Body of pancreas (tissue), 4 donors: ENCODE data around the gene FREY1.

Experiments
- POLR2A ChIP-seq, 3 donors: fragments of 450-650 bp; IDR thresholded peaks; one replicate each; pipeline ENCODE4 v1.6.1; 2016; ENCODE audit warnings: antibody characterized with exemption in 3 of 3, mild to moderate bottlenecking in 2 of 3
- TF ChIP-seq, protein P1 (sequence below), 7 experiments: fragments of 450-650 bp in 4 of 7; fragments of 200-600 bp in 3 of 7; sonication (generic) in 3 of 7; IDR thresholded peaks; one replicate each; pipeline ENCODE4 v1.5.1; 2016 to 2019; ENCODE audit warnings: antibody characterized with exemption in 7 of 7

DNA sequence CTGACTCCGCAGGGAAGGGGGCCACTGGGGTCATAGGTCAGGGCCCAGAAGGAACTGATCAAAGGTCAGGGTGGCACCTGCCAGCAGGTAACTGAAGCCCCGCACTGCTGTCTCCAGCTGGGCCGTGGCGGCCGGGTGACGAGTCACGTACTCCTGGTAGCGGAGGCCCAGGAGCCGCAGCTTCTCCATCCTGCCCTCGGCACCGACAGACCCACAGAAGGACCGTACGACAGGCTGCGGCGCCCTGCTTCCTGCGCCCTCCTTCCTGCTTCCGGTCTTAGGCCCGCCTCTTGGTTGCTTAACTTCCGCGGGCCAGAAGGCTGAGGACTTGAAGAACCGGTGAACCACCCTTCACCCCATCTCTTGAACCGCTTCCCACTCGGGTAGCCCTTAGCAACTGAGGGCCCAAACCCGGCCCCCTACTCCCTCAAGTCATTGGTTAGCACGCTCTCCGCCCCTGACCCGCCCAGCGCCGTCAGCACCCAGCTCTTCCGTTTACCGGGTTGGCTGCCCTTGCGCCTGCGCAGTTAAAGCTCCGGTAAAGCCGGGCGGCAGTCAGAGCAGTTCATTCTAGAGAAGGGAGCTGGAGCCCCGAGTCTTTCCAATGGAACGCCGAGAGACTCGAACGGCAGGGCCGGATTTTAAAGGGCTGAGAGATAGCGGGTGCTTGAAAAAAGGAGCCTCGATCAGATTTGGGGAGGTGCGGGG lies 10.7 kb upstream of the FREY1 start, which contains the start of gene PEX16:
- TF ChIP-seq, protein P1, sequence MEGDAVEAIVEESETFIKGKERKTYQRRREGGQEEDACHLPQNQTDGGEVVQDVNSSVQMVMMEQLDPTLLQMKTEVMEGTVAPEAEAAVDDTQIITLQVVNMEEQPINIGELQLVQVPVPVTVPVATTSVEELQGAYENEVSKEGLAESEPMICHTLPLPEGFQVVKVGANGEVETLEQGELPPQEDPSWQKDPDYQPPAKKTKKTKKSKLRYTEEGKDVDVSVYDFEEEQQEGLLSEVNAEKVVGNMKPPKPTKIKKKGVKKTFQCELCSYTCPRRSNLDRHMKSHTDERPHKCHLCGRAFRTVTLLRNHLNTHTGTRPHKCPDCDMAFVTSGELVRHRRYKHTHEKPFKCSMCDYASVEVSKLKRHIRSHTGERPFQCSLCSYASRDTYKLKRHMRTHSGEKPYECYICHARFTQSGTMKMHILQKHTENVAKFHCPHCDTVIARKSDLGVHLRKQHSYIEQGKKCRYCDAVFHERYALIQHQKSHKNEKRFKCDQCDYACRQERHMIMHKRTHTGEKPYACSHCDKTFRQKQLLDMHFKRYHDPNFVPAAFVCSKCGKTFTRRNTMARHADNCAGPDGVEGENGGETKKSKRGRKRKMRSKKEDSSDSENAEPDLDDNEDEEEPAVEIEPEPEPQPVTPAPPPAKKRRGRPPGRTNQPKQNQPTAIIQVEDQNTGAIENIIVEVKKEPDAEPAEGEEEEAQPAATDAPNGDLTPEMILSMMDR (IDR thresholded peaks at IDR 0.05), result no peak
- TF ChIP-seq POLR2A (IDR thresholded peaks at IDR 0.05), result peak; percentile 68 to 90 (median 90)
